Neural progenitor cell (in vitro differentiated cells): ENCODE data around the gene SLC6A9. TPM values are rescaled to one million over a fixed set of nuclear protein-coding genes. Genes with fewer than 3 reads are reported as not detected.
A peak's percentile ranks its signal among the peaks of the same experiment; 100 is the strongest.

ENCODE experiments used
- DNase-seq: peaks from one replicate; pipeline ENCODE4 v3.0.0-alpha.2; 2016; ENCODE audit warnings: low spot score
- H2AFZ ChIP-seq: fragments of 200-600 bp; sonication (generic); replicated peaks from 2 replicates; pipeline ENCODE4 v1.6.1; 2016; ENCODE audit warnings: antibody characterized with exemption
- H3F3A ChIP-seq: fragments of 200-600 bp; sonication (generic); 2 replicates; pipeline ENCODE4 v1.6.1; 2016; ENCODE audit warnings: antibody characterized with exemption, low read depth
- H3K27ac ChIP-seq: fragments of 200-600 bp; sonication (generic); 2 replicates; pipeline ENCODE4 v1.5.1; 2016; ENCODE audit warnings: mild to moderate bottlenecking
- H3K27me3 ChIP-seq: fragments of 200-600 bp; sonication (generic); 2 replicates; pipeline ENCODE4 v1.6.1; 2016; ENCODE audit warnings: mild to moderate bottlenecking, moderate library complexity
- H3K36me3 ChIP-seq: fragments of 200-600 bp; sonication (generic); 2 replicates; pipeline ENCODE4 v1.5.1; 2016
- H3K4me1 ChIP-seq: fragments of 200-600 bp; sonication (generic); 2 replicates; pipeline ENCODE4 v1.6.1; 2016; ENCODE audit warnings: mixed run types
- H3K4me2 ChIP-seq: fragments of 200-600 bp; sonication (generic); 2 replicates; pipeline ENCODE4 v1.6.1; 2016
- H3K4me3 ChIP-seq: fragments of 200-600 bp; sonication (generic); 2 replicates; pipeline ENCODE4 v1.5.1; 2016
- H3K79me2 ChIP-seq: fragments of 200-600 bp; sonication (generic); 2 replicates; pipeline ENCODE4 v1.6.1; 2016; ENCODE audit warnings: low read depth
- H3K9ac ChIP-seq: fragments of 200-600 bp; sonication (generic); 2 replicates; pipeline ENCODE4 v1.6.1; 2016
- H3K9me3 ChIP-seq: fragments of 200-600 bp; sonication (generic); 2 replicates; pipeline ENCODE4 v1.5.1; 2016; ENCODE audit warnings: low read depth
- H4K20me1 ChIP-seq: fragments of 200-600 bp; sonication (generic); 2 replicates; pipeline ENCODE4 v1.6.1; 2016; ENCODE audit warnings: low read depth
- H3K27ac Mint-ChIP-seq: 3 replicates; pipeline ENCODE4 v1.8.0; 2021; ENCODE audit warnings: mixed read lengths
- H3K27me3 Mint-ChIP-seq: 2 replicates; pipeline ENCODE4 v1.8.0; 2022; ENCODE audit warnings: low read depth, mild to moderate bottlenecking, inconsistent platforms, moderate library complexity, mixed read lengths; ENCODE audit not compliant: insufficient read depth
- H3K36me3 Mint-ChIP-seq: 3 replicates; pipeline ENCODE4 v1.8.0; 2021; ENCODE audit warnings: mixed read lengths
- H3K4me1 Mint-ChIP-seq: 3 replicates; pipeline ENCODE4 v1.8.0; 2021; ENCODE audit warnings: mixed read lengths
- H3K4me3 Mint-ChIP-seq: 3 replicates; pipeline ENCODE4 v1.8.0; 2021; ENCODE audit warnings: mild to moderate bottlenecking, moderate library complexity, mixed read lengths
- H3K9me3 Mint-ChIP-seq: 3 replicates; pipeline ENCODE4 v1.8.0; 2020; ENCODE audit warnings: mixed read lengths
- EZH2 ChIP-seq: fragments of 200-600 bp; sonication (generic); IDR thresholded peaks from 2 replicates; pipeline ENCODE4 v1.6.1; 2017; ENCODE audit warnings: antibody characterized with exemption, mild to moderate bottlenecking, moderate library complexity
- EZH2phosphoT487 ChIP-seq: fragments of 200-600 bp; sonication (generic); IDR thresholded peaks from 2 replicates; pipeline ENCODE4 v1.6.1; 2017; ENCODE audit warnings: antibody characterized with exemption
- total RNA-seq: library from RNA; depleted of rRNA; stranded (reverse); fragments of >200 nt; gene quantifications from 2 replicates; pipeline ENCODE4 v1.2.3, GENCODE V29; 2015; ENCODE audit warnings: low replicate concordance
- TF ChIP-seq, protein P1 (sequence below): fragments of 200-600 bp; sonication (generic); IDR thresholded peaks from 2 replicates; pipeline ENCODE4 v1.5.1; 2017; ENCODE audit warnings: antibody characterized with exemption, mild to moderate bottlenecking

The SLC6A9 gene
- total RNA-seq, 1 donor from 2014 or later = 1.4 TPM

DNA sequence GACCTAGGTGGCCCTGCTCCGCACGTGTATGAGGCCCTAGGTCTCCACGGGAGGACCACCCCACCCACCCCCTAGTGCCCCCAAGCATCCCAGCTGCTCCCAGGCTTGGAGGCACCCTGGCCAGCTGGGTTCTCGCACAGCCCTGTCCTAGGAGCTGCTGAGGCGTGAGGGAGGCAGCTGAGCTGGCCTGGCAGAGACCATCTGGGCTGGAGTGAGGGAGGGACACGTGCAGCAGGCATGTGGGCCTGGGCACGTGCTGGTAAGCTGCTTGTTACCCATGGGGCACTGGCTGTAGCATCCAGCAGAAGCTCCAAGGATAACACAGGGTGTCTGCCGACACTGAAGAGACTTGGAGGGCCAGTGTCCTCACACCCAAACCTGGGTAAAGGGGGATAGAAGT, 10.1 kb downstream of the SLC6A9 start:
- peaks cover 28% of the 10 kb centered on the region for H3K4me1 Mint-ChIP-seq
- no peak overlapping the region for H3K4me3 ChIP-seq
- H3K9me3 ChIP-seq = no peaks in the 10 kb centered on the region
- DNase-seq = no peak
- H4K20me1 ChIP-seq = peaks cover 3% of the 10 kb centered on the region
- TF ChIP-seq EZH2phosphoT487 (no peak), EZH2 (no peak)
- TF ChIP-seq, protein P1, sequence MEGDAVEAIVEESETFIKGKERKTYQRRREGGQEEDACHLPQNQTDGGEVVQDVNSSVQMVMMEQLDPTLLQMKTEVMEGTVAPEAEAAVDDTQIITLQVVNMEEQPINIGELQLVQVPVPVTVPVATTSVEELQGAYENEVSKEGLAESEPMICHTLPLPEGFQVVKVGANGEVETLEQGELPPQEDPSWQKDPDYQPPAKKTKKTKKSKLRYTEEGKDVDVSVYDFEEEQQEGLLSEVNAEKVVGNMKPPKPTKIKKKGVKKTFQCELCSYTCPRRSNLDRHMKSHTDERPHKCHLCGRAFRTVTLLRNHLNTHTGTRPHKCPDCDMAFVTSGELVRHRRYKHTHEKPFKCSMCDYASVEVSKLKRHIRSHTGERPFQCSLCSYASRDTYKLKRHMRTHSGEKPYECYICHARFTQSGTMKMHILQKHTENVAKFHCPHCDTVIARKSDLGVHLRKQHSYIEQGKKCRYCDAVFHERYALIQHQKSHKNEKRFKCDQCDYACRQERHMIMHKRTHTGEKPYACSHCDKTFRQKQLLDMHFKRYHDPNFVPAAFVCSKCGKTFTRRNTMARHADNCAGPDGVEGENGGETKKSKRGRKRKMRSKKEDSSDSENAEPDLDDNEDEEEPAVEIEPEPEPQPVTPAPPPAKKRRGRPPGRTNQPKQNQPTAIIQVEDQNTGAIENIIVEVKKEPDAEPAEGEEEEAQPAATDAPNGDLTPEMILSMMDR = no peak
- no peak overlapping the region for H3K9ac ChIP-seq
- no peaks in the 10 kb centered on the region for H3K36me3 ChIP-seq
- no peak overlapping the region for H3K4me2 ChIP-seq
- H3K27me3 Mint-ChIP-seq = peaks cover 8% of the 10 kb centered on the region
- H3K27ac ChIP-seq = no peak overlapping the region
- H3F3A ChIP-seq = no peaks in the 10 kb centered on the region
- peaks cover 11% of the 10 kb centered on the region for H3K4me1 ChIP-seq
- no peak overlapping the region for H3K4me3 Mint-ChIP-seq
- no peaks in the 10 kb centered on the region for H3K27me3 ChIP-seq
- H3K27ac Mint-ChIP-seq = no peak overlapping the region
- no peaks in the 10 kb centered on the region for H3K79me2 ChIP-seq
- H2AFZ ChIP-seq = no peak overlapping the region
- H3K9me3 Mint-ChIP-seq = no peaks in the 10 kb centered on the region
- peaks cover 10% of the 10 kb centered on the region for H3K36me3 Mint-ChIP-seq

DNA sequence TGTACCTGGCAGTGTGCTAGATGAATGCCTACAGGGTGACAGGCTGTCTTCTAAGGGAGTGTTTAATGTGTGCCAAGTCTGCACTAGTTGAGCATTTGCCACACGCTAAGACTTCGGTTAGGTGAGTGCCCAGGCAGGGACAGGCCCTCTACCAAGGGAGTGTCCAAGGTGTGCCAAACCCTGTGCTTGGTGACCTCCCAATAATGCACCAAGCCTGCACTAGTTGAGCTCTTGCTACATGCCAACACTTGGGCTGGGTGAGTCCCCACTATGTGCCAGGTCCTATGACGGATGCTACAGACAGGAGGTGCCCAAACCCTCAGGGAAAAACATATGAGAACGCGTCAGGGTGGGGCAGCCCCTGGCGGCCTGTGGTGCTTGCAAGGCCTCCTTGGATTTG, 10.8 kb downstream of the SLC6A9 start:
- no peak for TF ChIP-seq EZH2
- TF ChIP-seq, protein P1 = no peak
- TF ChIP-seq EZH2phosphoT487 = no peak
- no peak overlapping the region for H3K4me2 ChIP-seq
- no peaks in the 10 kb centered on the region for H3K36me3 ChIP-seq
- H3K9me3 ChIP-seq = no peaks in the 10 kb centered on the region
- Mint-ChIP-seq H3K4me1 (peaks cover 34% of the 10 kb centered on the region), H3K27ac (no peak overlapping the region), H3K36me3 (peaks cover 10% of the 10 kb centered on the region), H3K27me3 (peaks cover 8% of the 10 kb centered on the region), H3K4me3 (no peak overlapping the region), H3K9me3 (no peaks in the 10 kb centered on the region)
- H4K20me1 ChIP-seq = peaks cover 3% of the 10 kb centered on the region
- H3K4me1 ChIP-seq = peaks cover 18% of the 10 kb centered on the region
- no peaks in the 10 kb centered on the region for H3K27me3 ChIP-seq
- no peaks in the 10 kb centered on the region for H3K79me2 ChIP-seq
- no peak overlapping the region for H3K9ac ChIP-seq
- no peaks in the 10 kb centered on the region for H3F3A ChIP-seq
- H2AFZ ChIP-seq = no peak overlapping the region
- H3K27ac ChIP-seq = no peak overlapping the region
- no peak for DNase-seq
- no peak overlapping the region for H3K4me3 ChIP-seq

DNA sequence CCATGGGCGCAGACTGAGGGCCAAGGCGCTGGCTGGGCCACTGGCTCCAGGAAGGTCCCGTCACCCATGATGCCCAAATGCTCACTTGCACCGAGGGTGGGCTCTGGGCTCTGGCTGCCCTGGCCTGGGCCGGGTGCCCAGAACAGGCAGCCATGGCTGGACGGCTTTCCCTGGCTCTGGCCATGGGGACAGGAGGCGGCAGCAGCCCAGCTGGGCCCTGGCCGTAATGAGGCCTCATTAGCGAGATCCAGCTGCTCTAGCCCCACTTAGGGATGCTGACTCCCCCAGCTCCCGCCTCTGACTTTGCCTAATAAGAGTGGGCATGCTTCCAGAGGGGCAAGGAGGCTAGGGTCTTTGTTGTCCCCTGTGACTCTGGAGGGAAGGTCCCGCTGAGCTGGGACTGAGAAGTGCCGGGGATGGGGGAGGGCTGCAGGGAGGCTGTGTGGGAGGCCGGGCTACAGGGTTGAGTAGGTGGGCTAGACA, 11.8 kb downstream of the SLC6A9 start:
- Histone ChIP-seq H3K4me2 (no peak overlapping the region), H3K9ac (no peak overlapping the region), H4K20me1 (peaks cover 4% of the 10 kb centered on the region), H3K79me2 (no peaks in the 10 kb centered on the region), H3K27me3 (no peaks in the 10 kb centered on the region), H2AFZ (no peak overlapping the region), H3K4me1 (peaks cover 20% of the 10 kb centered on the region), H3K27ac (peak overlapping the region; percentile 16), H3K4me3 (no peak overlapping the region), H3F3A (no peaks in the 10 kb centered on the region), H3K36me3 (no peaks in the 10 kb centered on the region), H3K9me3 (no peaks in the 10 kb centered on the region)
- Mint-ChIP-seq H3K36me3 (peaks cover 6% of the 10 kb centered on the region), H3K4me3 (no peak overlapping the region), H3K27ac (no peak overlapping the region), H3K4me1 (peaks cover 38% of the 10 kb centered on the region), H3K27me3 (peaks cover 4% of the 10 kb centered on the region), H3K9me3 (no peaks in the 10 kb centered on the region)
- TF ChIP-seq EZH2phosphoT487 (no peak), EZH2 (no peak)
- TF ChIP-seq, protein P1 = no peak
- DNase-seq = peak; percentile 45
